A673 (cell line): ENCODE results near the gene OSM.

Source experiments
- EZH2 ChIP-seq: fragments of 200-600 bp; sonication (generic); IDR thresholded peaks from 2 replicates; pipeline ENCODE4 v1.6.1; 2017; ENCODE audit warnings: borderline replicate concordance, low read depth, mild to moderate bottlenecking, mixed read lengths, antibody characterized with exemption, low read length; ENCODE audit not compliant: poor library complexity, severe bottlenecking
- TF ChIP-seq, protein P1 (sequence below): fragments of 300-800, 200-600 bp; sonication (generic); conservative IDR thresholded peaks from 2 replicates; pipeline ENCODE4 v1.5.1; 2017; ENCODE audit warnings: low read depth, mild to moderate bottlenecking, antibody characterized with exemption, low read length, moderate library complexity, mixed read lengths

DNA sequence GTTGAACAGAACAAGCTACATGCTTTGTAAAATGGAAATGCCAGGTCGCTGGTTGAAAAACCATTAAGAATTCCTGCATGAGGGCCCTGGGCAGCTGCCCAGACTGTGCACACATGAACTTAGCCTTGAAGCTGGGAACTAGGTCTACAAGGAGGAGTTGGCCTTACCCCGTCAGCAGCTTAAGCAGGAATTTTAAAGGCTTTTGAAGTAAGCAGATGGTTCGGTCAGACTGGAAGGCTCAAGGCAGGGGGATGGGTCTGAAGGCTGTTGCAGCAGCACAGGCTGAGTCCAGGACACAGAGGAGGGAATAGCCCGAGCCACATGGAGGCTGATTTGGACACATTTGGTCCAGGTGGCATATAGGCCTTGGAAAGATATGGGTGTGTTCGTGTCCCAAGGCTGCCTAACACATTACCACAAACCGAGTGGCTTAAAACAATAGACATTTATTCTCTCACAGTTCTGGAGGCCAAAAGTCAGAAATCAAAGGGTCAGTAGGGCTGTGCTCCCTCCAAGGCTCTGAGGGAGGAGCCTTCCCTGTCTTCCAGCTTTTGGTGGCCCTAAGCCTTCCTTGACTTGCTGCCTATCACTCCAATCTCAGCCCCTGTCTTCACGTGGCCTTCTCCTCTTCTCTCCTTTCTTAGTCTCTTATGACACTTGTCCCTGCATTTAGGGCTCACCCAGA is 31.7 kb downstream of the OSM start:
- no peak for TF ChIP-seq EZH2
- TF ChIP-seq, protein P1, sequence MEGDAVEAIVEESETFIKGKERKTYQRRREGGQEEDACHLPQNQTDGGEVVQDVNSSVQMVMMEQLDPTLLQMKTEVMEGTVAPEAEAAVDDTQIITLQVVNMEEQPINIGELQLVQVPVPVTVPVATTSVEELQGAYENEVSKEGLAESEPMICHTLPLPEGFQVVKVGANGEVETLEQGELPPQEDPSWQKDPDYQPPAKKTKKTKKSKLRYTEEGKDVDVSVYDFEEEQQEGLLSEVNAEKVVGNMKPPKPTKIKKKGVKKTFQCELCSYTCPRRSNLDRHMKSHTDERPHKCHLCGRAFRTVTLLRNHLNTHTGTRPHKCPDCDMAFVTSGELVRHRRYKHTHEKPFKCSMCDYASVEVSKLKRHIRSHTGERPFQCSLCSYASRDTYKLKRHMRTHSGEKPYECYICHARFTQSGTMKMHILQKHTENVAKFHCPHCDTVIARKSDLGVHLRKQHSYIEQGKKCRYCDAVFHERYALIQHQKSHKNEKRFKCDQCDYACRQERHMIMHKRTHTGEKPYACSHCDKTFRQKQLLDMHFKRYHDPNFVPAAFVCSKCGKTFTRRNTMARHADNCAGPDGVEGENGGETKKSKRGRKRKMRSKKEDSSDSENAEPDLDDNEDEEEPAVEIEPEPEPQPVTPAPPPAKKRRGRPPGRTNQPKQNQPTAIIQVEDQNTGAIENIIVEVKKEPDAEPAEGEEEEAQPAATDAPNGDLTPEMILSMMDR, result no peak
